ENCODE data around the gene TSPAN13. TPM values are rescaled to one million over a fixed set of nuclear protein-coding genes. Genes with fewer than 3 reads are reported as not detected.

Gene TSPAN13
- total RNA-seq, 4 donors from 2014 or later, result 2.1 to 8.8 (median 6.5) TPM

DNA sequence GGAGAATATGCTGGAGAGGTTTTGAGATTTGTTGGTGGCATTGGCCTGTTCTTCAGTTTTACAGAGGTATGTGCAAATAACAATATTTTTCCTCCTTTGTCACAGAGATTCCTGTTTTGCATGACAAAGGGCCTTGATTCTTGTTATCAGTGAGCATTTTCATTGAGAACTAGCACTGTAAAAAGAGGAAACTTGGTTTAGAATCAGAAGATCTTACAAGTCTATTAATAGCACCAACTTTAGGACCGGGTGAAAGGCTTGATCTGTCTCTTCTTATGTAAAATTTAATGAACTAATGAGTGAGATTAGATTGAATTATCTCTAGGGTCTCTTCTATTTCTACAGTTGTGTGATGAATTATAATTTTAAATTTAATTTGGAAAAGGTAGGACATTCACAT lies 25.5 kb downstream of the TSPAN13 start:
- DNase-seq (ENCODE audit: extremely low spot score), result no peak
- peaks cover 0 to 18% (median 0%) of the 10 kb centered on the region in 4 donors for H3K36me3 ChIP-seq
- TF ChIP-seq, protein P1, sequence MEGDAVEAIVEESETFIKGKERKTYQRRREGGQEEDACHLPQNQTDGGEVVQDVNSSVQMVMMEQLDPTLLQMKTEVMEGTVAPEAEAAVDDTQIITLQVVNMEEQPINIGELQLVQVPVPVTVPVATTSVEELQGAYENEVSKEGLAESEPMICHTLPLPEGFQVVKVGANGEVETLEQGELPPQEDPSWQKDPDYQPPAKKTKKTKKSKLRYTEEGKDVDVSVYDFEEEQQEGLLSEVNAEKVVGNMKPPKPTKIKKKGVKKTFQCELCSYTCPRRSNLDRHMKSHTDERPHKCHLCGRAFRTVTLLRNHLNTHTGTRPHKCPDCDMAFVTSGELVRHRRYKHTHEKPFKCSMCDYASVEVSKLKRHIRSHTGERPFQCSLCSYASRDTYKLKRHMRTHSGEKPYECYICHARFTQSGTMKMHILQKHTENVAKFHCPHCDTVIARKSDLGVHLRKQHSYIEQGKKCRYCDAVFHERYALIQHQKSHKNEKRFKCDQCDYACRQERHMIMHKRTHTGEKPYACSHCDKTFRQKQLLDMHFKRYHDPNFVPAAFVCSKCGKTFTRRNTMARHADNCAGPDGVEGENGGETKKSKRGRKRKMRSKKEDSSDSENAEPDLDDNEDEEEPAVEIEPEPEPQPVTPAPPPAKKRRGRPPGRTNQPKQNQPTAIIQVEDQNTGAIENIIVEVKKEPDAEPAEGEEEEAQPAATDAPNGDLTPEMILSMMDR (IDR thresholded peaks at IDR 0.05), result no peak
- TF ChIP-seq POLR2A (IDR thresholded peaks at IDR 0.05; ENCODE audit: low read depth) (no peak), EP300 (IDR thresholded peaks at IDR 0.05) (no peak), POLR2AphosphoS5 (IDR thresholded peaks at IDR 0.05) (no peak)
- H3K27me3 ChIP-seq, result no peaks in the 10 kb centered on the region
- H3K4me3 ChIP-seq, result no peak overlapping the region
- H3K9me3 ChIP-seq, result no peaks in the 10 kb centered on the region
- no peak overlapping the region for H3K27ac ChIP-seq (replicated peaks in 1 of 4)
- 53% methylated on average over 1 of the region's 1 CpG for WGBS
- H3K4me1 ChIP-seq, result no peaks in the 10 kb centered on the region
- intact Hi-C loops (cut with DNase I), result no loop called here

DNA sequence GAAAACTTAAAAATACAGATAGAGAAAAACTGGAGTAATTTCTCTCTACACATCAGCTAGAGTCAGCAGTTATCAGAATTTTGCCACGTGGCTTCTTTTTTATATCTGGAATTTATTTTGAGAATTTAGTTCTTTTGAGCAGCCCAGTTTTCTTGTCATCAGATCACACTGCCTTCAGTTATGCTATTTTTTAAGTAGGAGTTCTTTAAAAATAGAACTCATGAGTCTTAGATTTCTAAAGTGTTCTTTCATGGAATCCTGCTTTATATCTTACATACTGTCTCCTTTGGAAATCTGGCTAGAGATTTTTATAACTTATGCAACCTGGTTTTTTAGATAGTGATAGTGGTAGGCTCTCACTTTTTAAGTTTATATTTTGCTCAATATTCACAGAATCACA lies 27.0 kb downstream of the TSPAN13 start:
- no peak for DNase-seq (ENCODE audit: extremely low spot score)
- H3K9me3 ChIP-seq, result no peaks in the 10 kb centered on the region
- no peak overlapping the region for H3K4me3 ChIP-seq
- H3K27me3 ChIP-seq, result no peaks in the 10 kb centered on the region
- 68% methylated on average over 1 of the region's 1 CpG for WGBS
- no peaks in the 10 kb centered on the region for H3K4me1 ChIP-seq
- H3K27ac ChIP-seq (replicated peaks in 1 of 4), result no peak overlapping the region
- intact Hi-C loops (cut with DNase I), result no loop called here
- H3K36me3 ChIP-seq, result peaks cover 0 to 18% (median 0%) of the 10 kb centered on the region in 4 donors
- no peak for TF ChIP-seq POLR2AphosphoS5 (IDR thresholded peaks at IDR 0.05)
- TF ChIP-seq POLR2A (IDR thresholded peaks at IDR 0.05; ENCODE audit: low read depth), result no peak
- TF ChIP-seq, protein P1 (IDR thresholded peaks at IDR 0.05), result no peak
- TF ChIP-seq EP300 (IDR thresholded peaks at IDR 0.05), result no peak

DNA sequence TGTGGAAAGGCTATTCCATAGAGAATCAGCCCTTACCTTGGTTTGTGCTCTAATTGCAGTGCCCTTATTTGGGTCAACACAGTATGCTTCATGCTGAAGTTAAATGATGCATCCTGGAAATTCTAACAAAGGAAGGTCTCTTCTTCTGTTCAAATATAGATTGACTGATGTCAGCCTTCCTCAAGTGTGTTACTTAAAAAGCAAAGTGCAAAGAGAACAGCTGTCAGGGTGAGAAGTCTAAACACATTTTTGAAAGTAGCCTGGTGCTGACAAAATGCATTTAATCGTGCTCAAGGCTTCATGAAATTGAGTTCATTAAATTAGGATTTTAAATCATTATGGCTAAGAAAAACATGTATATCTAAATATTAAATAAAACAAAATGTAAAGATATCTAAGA lies 31.8 kb downstream of the TSPAN13 start:
- H3K27ac ChIP-seq (replicated peaks in 1 of 4), result no peak overlapping the region
- no peaks in the 10 kb centered on the region for H3K4me1 ChIP-seq
- 82% methylated on average over 1 of the region's 1 CpG for WGBS
- intact Hi-C loops (cut with DNase I), result no loop called here
- no peak overlapping the region for H3K4me3 ChIP-seq
- H3K9me3 ChIP-seq, result no peaks in the 10 kb centered on the region
- TF ChIP-seq POLR2A (IDR thresholded peaks at IDR 0.05; ENCODE audit: low read depth) (no peak), EP300 (IDR thresholded peaks at IDR 0.05) (no peak)
- TF ChIP-seq, protein P1 (IDR thresholded peaks at IDR 0.05), result no peak
- peaks cover 0 to 14% (median 0%) of the 10 kb centered on the region in 4 donors for H3K36me3 ChIP-seq
- H3K27me3 ChIP-seq, result no peaks in the 10 kb centered on the region
- no peak for DNase-seq (ENCODE audit: extremely low spot score)

DNA sequence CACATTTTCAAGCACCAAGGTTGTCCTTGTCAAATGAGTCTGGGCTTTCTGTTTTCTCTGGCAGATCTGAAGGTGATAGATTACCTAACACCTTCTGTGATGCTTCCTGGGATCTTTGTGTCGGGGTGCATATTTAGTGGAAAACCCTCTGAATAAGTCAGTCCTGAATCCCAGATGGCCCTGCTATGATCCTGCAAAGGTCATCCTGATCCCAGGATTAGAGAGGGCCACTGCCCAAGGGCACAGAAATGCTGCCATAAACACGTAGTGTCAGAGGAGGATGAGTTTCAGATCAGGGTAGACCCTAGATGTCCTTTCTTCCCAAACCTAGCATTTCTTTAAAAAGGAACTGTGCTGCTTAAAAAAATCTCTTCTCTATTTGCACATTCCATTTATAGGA lies 32.3 kb downstream of the TSPAN13 start:
- Histone ChIP-seq H3K4me1 (no peaks in the 10 kb centered on the region), H3K9me3 (no peaks in the 10 kb centered on the region), H3K27me3 (no peaks in the 10 kb centered on the region), H3K4me3 (no peak overlapping the region), H3K27ac (replicated peaks in 1 of 4) (no peak overlapping the region), H3K36me3 (peaks cover 0 to 14% (median 0%) of the 10 kb centered on the region in 4 donors)
- intact Hi-C loops (cut with DNase I), result no loop called here
- TF ChIP-seq, protein P1 (IDR thresholded peaks at IDR 0.05), result no peak
- TF ChIP-seq EP300 (IDR thresholded peaks at IDR 0.05), result no peak
- no peak for TF ChIP-seq POLR2AphosphoS5 (IDR thresholded peaks at IDR 0.05)
- no peak for TF ChIP-seq POLR2A (IDR thresholded peaks at IDR 0.05; ENCODE audit: low read depth)
- WGBS, result 78% methylated on average over 2 of the region's 2 CpGs
- no peak for DNase-seq (ENCODE audit: extremely low spot score)

DNA sequence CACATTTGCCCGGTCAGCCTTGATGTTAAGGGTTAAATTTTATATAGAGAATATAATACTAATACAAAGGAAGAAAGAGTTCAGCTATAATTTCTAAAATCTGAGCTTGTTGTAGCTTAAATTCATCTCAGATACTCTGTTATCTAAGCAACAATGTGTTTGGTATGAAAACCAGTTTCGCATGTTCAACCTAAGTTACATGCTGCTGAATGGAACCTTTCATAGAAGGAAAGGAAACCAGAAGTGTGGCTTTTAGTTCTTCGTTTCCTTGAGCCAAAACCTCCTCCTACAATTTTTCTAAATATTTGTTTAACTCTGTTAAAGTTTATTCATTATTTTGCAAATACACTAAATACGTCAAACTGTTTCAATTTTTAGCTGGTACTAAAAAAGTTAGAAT lies 32.7 kb downstream of the TSPAN13 start:
- Histone ChIP-seq H3K36me3 (peaks cover 0 to 14% (median 0%) of the 10 kb centered on the region in 4 donors), H3K27me3 (no peaks in the 10 kb centered on the region), H3K4me3 (no peak overlapping the region), H3K27ac (replicated peaks in 1 of 4) (no peak overlapping the region), H3K9me3 (no peaks in the 10 kb centered on the region), H3K4me1 (no peaks in the 10 kb centered on the region)
- intact Hi-C loops (cut with DNase I), result no loop called here
- no peak for DNase-seq (ENCODE audit: extremely low spot score)
- 73% methylated on average over 4 of the region's 4 CpGs for WGBS
- TF ChIP-seq POLR2A (IDR thresholded peaks at IDR 0.05; ENCODE audit: low read depth) (no peak), POLR2AphosphoS5 (IDR thresholded peaks at IDR 0.05) (no peak), EP300 (IDR thresholded peaks at IDR 0.05) (no peak)
- TF ChIP-seq, protein P1 (IDR thresholded peaks at IDR 0.05), result no peak
